GM15510 (cell line): ENCODE data around the gene MST1R.

Source experiments
- POLR2A ChIP-seq: IDR thresholded peaks from 3 replicates; pipeline ENCODE4 v1.6.1; 2011; ENCODE audit warnings: borderline replicate concordance; ENCODE audit not compliant: insufficient read length; ENCODE audit errors: extremely low read depth

Gene MST1R

DNA sequence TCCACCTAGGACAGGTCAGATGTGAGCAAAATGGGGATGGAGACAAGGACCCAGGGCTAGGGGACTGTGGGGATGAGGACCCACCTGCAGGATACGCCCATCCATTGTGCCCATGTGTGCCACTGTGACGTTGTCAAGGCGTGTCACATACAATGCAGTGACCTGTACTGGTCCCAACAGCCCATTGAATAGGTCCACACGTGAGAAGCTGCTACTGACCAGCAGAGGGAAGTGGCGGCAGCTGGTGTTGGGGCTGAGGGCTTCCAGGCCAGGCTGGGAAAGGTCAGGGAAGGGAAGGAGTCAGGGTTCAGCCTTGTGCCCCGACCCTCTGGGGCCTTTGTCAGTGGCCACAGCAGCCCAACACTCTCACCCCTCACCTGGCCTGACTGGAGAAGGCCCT, 4.7 kb downstream of the MST1R start:
- no peak for TF ChIP-seq POLR2A

DNA sequence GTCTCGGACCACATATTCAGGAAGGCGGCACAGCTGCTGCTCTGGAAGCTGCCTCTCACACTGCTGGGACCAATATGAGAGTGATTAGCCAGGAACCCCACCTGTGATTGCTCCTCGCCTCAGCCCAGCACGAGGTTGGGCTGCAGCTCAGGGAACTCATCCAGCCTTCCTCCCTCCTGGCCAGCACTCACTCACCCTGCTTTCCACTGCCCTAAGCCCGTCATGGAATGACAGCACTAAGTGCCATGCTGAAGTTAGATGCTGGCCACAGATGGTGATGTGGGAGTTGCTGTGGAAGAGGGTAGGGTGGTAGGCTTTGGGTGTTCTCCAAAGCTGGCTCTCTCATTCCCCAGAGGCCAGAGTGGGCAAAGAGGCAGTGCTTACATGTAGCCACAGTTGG, 7.3 kb downstream of the MST1R start:
- no peak for TF ChIP-seq POLR2A

DNA sequence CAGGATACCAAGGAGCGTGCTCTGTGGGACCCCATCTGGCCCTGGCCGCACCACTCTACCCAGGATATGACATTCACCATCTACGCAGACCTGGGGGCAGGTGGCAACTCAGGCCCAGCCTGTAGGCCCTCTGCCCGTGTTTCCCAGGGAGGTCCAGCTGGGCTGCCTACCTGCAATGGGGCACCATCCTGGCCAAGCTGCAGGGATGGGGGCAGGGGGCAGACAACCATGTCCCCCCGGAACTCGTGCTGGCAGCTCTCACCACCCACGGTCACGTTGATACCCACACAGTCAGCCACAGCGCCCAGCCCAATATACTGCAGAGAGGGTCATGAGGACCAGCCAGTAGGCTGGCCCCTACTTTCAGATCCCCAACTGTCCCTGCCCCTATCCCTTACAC, 7.9 kb downstream of the MST1R start:
- TF ChIP-seq POLR2A: no peak

DNA sequence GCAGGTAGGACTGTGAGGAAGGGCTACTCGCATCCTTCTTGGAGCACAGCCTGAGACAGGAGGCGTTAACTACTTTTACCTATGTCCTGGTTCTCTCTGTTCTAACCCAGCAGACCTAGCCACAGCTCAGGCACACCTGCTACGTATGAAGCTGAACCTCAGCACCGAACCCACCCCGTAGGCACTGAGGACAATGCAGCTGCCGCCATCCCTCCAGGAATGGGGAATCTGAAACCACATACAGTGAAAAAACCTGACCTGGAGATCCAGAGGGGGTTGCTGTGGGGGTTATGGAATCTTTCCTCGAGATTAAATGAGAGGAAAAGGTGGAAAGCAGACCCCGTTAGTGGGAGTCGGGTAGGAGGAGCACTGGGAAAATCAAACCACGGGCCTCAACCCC, 14.4 kb downstream of the MST1R start:
- no peak for TF ChIP-seq POLR2A

DNA sequence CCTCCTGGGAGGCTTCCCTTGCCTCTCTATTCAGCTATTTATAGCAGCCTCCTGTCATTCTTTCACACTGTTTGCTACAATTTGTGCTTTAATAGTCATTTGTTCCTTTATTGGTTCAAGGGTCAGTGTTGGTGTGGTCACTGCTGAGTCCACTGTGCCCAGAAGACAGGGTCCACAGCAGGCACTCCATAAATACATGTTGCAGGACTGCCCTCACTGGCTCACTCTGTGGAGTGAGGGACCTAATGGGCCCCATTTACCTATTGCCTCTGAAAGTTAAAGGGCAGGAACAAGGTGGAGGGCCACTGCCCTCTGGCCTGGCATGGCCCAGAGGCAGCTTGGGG, 16.8 kb downstream of the MST1R start:
- no peak for TF ChIP-seq POLR2A

DNA sequence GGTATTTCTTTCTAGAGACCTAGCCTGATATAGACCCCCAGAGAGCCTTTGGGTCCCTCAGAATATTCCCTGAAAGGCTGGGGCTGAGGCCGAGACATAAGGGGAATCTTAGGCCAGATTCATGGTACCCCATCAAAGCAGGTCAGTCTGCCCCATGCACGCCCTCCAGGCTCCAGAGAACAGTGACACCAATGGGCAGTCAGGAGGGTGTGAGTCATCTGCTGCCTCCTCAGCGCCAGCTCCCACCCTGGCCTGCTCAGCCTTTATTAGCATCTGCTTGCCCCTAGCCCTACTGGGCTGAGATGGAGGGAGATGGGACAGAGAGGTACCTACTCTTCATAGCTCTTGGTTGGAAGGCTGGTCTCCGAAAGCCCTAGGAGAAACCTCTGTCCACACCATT, 19.7 kb downstream of the MST1R start:
- no peak for TF ChIP-seq POLR2A

DNA sequence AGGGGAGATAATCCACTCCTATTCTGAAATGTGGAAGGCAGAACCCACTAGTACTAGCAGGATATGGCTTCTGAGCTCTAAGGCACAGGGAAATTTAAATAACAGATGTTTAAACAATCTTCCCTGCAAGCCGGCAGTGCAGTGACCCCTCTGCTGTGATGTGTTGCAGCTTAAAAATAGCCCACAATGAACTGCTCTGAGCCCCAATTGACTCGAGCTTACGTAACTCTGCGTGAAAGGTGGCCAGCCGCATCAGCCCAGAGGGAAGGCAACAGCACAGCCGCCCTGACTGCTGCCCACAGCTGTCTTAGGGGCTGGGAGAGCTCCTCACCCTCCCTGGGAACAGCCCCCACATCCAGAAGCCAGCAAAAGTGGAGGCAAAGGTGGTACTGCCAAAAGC, 21.5 kb downstream of the MST1R start:
- TF ChIP-seq POLR2A: no peak

DNA sequence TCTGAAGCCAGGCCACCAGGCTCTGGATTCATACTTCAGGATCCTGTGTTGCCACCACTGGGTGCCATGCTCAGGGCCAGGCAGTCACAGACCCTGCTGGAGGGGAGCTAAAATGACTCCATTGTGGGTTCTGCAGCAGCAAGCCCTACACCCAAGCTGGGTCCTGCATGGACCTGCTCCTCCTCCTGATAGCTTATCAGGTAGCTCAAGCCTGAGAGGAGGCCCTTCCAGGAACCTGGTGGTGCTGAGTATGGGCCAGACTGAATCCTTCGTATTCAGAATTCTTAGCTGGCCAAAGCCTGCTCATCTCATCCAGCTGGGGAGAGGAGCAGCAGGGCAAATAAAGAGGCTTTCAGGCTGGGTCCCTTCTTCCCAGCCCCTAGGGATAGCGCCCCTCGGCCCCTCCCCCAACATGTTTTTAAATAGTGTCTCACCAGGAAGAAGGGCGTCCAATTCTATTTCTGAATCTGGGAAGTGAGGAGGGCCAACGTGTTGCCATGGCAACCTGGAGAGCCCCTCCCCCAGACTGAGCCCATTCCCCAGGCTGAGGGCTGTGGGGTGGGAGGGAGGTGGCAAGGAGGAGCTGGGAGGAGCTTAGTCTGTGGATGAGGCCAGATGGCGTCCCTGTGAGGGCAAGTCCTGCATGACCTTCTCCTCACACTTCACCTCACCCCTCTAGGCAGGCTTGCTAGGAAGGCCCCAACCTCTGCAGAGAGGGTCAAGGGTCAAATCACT, 22.9 kb downstream of the MST1R start:
- no peak for TF ChIP-seq POLR2A

DNA sequence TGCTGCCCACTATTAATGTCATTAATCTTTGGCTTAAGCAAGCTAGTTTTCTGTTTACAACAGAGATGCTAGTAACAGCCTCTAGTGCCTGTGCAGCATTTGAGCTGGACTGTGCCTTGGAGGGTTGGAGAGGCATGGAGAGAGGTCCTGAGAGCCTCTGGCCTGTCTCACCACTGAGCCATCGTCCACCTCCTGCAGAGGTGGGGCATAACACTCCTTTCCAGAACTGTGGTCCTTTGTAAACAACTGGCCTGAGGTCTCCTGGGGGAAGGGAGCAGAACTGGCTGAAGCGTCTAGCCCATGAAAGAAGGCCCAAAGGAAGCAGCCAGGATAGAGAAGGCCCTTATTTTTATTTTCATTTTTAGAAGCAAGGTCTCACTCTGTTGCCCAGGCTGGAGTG, 24.0 kb downstream of the MST1R start:
- TF ChIP-seq POLR2A: no peak

DNA sequence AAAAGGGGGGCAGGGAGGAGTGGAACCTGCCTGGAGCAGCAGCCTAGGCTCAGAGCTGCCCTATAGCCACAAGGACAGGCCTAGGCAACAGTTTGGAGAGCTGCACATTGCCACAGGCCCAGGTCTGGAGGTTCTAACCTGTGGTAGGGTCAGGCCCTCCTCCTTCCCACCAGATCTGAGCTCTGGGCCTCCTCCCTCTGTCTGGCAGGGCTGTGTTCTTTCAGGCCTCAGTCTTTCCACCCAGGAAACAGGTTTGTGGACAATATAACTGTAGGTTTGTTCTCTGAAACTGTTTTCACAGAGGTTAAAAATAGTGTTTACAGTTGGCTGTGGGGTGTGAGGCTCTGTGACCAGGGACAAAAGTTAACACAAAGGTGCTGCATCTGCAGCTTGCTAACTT, 25.0 kb downstream of the MST1R start:
- no peak for TF ChIP-seq POLR2A

DNA sequence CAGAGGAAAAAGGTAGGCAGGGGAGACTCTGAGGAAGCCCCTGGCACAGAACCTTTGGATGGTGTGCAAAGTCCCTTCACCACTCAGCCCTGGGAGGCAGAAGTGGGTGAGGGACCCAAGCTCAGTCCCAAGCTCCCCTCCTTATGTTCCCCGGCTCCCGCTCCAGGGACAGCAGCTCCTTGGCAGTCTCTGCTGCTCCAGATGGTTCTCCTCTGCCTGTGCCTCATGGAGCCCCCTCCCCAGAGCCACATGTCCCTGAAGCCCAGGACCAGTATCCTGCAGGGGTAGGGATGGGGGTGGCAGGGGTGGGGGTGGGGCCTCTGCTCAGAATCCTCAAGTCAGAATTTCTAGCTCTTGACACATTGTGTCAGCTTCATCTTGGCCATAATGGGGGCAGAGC, 26.0 kb downstream of the MST1R start:
- no peak for TF ChIP-seq POLR2A

DNA sequence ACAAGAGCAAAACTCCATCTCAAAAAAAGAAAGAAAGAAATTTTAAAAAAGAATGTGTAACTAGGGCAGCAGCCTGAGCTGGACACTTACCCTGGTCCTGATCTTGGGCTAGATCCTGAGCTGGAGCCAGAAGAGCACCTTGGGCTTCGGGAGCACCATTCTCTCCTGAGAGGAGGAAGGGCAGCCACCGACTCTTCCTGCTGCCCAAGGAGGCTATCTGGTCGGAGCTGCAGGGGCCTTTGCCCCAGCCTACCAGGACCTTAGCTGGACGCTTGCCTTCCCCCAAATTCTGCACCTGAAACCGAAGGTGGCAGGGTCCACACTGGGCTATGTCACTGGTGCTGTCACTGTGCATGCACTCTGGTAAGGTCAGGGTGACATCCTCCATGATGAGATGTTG, 27.1 kb downstream of the MST1R start:
- no peak for TF ChIP-seq POLR2A

DNA sequence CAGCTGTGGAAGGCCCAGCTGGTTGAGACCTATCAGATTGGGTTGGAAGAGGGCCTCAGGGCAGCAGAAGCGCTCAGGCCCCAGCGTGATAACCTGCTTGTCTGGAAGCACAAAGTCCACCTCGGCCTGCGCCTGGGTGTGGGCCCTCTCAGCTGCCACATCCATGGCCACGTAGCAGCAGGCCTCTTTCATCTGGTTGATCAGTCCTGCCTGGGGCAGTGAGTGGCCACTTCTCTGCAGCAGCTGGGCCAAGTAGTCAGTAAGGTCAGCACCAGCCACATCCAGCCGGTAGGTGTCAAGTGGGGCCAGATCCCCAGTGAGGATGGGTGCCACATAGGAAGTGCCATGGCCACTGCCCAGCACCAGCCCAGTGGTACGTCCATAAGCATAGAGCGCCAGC, 30.1 kb downstream of the MST1R start:
- TF ChIP-seq POLR2A: no peak

DNA sequence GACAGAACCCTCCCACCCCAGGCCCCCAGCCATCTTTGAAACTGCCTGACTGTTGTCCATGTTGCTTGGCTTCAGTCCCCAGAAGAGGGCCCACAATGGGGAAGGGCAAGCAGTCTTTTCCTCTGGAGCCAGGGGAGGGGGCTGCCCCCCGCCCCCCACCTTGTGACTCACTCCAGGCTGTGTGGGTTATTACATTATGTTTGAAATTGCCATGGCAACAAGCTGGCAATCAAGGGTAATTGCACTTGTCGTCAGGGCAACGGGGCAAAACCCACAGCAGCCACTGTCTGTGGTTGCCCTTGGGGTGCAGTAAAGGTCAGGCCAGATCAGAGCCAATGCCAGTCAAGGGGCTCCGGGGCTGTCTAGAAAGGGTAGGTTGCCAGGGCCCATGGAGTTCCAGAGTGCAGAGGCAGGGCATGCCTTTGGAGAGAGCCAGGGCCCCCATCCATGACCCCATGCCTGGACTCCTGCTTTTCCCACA, 30.8 kb downstream of the MST1R start:
- no peak for TF ChIP-seq POLR2A

DNA sequence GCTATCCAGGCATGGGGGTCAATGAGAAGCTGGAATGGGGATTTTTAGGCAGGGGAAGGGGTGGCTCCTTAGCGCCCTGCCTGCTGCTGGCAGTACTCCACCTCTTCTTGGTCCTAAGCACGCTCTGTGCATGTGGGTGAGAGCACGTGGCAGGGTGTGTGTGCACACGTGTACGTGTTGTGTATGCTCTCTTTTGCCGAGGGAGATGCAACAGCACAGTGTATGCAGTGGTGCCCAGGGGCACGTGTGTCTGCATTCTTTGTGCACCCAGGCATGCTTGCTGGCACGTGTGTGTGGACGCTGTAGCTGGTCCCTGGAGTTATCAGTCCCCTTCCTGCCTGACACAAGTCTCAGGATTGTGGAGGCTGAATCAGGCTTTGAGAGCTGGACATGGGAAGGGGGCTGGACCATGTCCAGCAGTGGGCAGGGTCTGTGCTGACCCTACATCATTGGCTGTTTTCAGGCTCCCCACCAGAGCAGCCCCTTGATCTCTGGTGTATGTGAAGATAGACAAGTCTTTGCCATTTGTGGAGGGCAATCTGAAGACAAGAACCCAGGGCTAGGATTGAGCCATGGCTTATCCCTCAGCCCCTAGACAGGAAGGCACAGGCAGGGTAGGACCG, 32.0 kb downstream of the MST1R start:
- no peak for TF ChIP-seq POLR2A

DNA sequence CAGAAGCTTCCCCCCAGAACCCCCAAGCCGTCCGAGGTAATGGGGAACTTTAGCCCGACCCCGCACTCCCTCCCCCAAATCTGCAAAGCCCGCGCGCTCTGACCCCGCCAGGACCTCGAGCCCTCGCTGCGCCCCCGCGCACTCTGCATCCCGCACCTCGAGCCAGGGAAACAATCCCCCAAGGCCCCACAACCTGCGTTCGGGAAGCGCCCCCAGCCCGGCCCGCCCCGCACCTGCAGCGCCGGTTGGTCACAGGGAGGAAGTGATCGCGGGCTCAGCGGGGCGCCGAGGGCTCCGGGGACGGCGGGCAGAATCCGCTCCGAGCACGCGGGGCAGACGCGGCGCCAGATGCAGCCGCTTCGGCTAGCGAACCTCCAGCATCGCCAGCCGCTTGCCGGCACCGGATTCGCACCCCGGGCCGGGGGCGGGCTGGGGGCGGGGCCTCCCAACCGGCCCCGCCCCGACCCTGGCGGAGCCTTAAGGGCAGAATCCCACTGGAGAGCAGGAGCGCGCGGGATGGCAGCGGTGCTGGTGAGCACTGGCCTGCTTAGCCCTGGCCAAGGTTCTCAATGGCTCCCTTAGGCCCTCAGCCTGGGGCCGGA, 34.0 kb downstream of the MST1R start, which contains the start of gene CAMKV:
Gene CAMKV, minus strand, starts transcription at position 382 of the 602 bp plus-strand sequence. CDS start 7,518 bp downstream, outside the sequence.
- TF ChIP-seq POLR2A: no peak
